ENCODE results near the gene DOCK9.

DNA sequence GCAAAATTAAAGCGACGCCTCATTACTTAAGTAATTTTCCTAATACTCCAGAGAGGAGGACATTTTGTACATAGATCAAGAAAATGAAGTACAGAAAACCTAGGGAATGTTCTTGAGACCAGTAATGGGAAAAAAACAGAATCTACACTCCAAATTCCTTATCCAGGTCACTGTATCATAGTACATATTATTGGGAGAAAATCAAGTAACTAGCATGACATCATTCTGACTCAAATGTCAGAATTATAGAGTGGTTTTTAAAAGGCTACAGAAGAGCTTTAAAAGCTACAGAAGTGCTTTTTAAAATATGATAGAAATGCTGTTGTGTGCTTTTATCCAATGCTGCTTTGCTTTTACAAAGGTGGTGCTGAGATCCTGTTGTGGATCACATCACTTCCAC is 139.1 kb downstream of the DOCK9 start:
- TF ChIP-seq, protein P1, sequence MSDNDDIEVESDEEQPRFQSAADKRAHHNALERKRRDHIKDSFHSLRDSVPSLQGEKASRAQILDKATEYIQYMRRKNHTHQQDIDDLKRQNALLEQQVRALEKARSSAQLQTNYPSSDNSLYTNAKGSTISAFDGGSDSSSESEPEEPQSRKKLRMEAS (CRISPR knock-in tag; IDR thresholded peaks at IDR 0.05): no peak
- TF ChIP-seq MAFF (IDR thresholded peaks at IDR 0.05; ENCODE audit: low read length) (no peak), CCNT2 (IDR thresholded peaks at IDR 0.05; ENCODE audit: borderline replicate concordance, extremely low read depth, insufficient read length, low read depth, low read length) (no peak)
- TF ChIP-seq, protein P2, sequence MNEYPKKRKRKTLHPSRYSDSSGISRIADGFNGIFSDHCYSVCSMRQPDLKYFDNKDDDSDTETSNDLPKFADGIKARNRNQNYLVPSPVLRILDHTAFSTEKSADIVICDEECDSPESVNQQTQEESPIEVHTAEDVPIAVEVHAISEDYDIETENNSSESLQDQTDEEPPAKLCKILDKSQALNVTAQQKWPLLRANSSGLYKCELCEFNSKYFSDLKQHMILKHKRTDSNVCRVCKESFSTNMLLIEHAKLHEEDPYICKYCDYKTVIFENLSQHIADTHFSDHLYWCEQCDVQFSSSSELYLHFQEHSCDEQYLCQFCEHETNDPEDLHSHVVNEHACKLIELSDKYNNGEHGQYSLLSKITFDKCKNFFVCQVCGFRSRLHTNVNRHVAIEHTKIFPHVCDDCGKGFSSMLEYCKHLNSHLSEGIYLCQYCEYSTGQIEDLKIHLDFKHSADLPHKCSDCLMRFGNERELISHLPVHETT (CRISPR knock-in tag; conservative IDR thresholded peaks at IDR 0.05 in 1 of 2, IDR thresholded peaks at IDR 0.05 in 1 of 2): no peak

Measured in K562 (cell line).